Neutrophil (primary cell): Measurements from ENCODE around the gene LRRC63.

Source experiments
- H3K27ac ChIP-seq: fragments of 200-600 bp; sonication (generic); 2 replicates; pipeline ENCODE4 v1.5.1; 2016; ENCODE audit warnings: mild to moderate bottlenecking, moderate library complexity
- H3K27me3 ChIP-seq: fragments of 200-600 bp; sonication (generic); 2 replicates; pipeline ENCODE4 v1.6.0; 2016; ENCODE audit warnings: mild to moderate bottlenecking
- H3K36me3 ChIP-seq: fragments of 200-600 bp; sonication (generic); 2 replicates; pipeline ENCODE4 v1.5.1; 2017
- H3K4me1 ChIP-seq, 2 experiments: fragments of 200-600 bp in 1 of 2; sonication (generic) in 1 of 2; 1 replicate in 1 of 2; 2 replicates in 1 of 2; pipeline versions ENCODE4 v1.5.1 to v1.6.1; 2013 to 2016; ENCODE audit warnings: low read depth in 1 of 2, low read length in 1 of 2, mild to moderate bottlenecking in 1 of 2, moderate library complexity in 1 of 2; ENCODE audit not compliant: control insufficient read depth in 1 of 2, insufficient read depth in 1 of 2
- H3K4me3 ChIP-seq, 2 experiments: fragments of 200-600 bp in 1 of 2; sonication (generic) in 1 of 2; 1 replicate in 1 of 2; 2 replicates in 1 of 2; pipeline ENCODE4 v1.5.1; 2013 to 2016; ENCODE audit warnings: low read depth in 1 of 2, low read length in 1 of 2, mild to moderate bottlenecking in 1 of 2, moderate library complexity in 1 of 2
- H3K9me3 ChIP-seq: fragments of 200-600 bp; sonication (generic); 2 replicates; pipeline ENCODE4 v1.5.1; 2016
- CTCF ChIP-seq: fragments of 200-600 bp; sonication (generic); IDR thresholded peaks from 2 replicates; pipeline ENCODE4 v1.5.1; 2016; ENCODE audit warnings: antibody characterized with exemption

LRRC63 gene

GRCh38 chr13:46181377-46181839 is 30.3 kb upstream of the LRRC63 start:
- no peak for TF ChIP-seq CTCF
- Histone ChIP-seq H3K27ac (peak overlapping the region; percentile 97), H3K4me1 (peaks cover 45 to 62% of the 10 kb centered on the region in 2 experiments), H3K9me3 (no peaks in the 10 kb centered on the region), H3K36me3 (peaks cover 15% of the 10 kb centered on the region), H3K4me3 (peak overlapping the region; percentile 85 to 92), H3K27me3 (no peaks in the 10 kb centered on the region)

GRCh38 chr13:46181840-46182490 is 29.8 kb upstream of the LRRC63 start, which contains the start of gene LCP1:
TSS of gene LCP1 (minus strand) at chr13:46182177. CDS start at chr13:46159662, 22,515 bp downstream.
- peaks cover 39 to 57% of the 10 kb centered on the region in 2 experiments for H3K4me1 ChIP-seq
- H3K27ac ChIP-seq: peak within 1 kb of the TSS; percentile 97
- peak within 1 kb of the TSS; percentile 85 to 92 for H3K4me3 ChIP-seq
- no peaks in the 10 kb centered on the region for H3K27me3 ChIP-seq
- H3K36me3 ChIP-seq: peaks cover 14% of the 10 kb centered on the region
- H3K9me3 ChIP-seq: no peaks in the 10 kb centered on the region
- peak; percentile 30 for TF ChIP-seq CTCF

GRCh38 chr13:46182491-46182877 is 29.2 kb upstream of the LRRC63 start:
- H3K9me3 ChIP-seq: no peaks in the 10 kb centered on the region
- peaks cover 38 to 53% of the 10 kb centered on the region in 2 experiments for H3K4me1 ChIP-seq
- no peaks in the 10 kb centered on the region for H3K27me3 ChIP-seq
- peaks cover 9% of the 10 kb centered on the region for H3K36me3 ChIP-seq
- no peak for TF ChIP-seq CTCF
- peak overlapping the region; percentile 97 for H3K27ac ChIP-seq
- peak overlapping the region; percentile 85 to 92 for H3K4me3 ChIP-seq

GRCh38 chr13:46183018-46183946 is 28.4 kb upstream of the LRRC63 start:
- Histone ChIP-seq H3K27me3 (no peaks in the 10 kb centered on the region), H3K27ac (peak overlapping the region; percentile 97), H3K9me3 (no peaks in the 10 kb centered on the region), H3K36me3 (peaks cover 3% of the 10 kb centered on the region), H3K4me1 (peaks cover 33 to 45% of the 10 kb centered on the region in 2 experiments), H3K4me3 (peak overlapping the region; percentile 85 to 92)
- TF ChIP-seq CTCF: no peak

- TF ChIP-seq CTCF: peak; percentile 86
- Histone ChIP-seq H3K27me3 (no peaks in the 10 kb centered on the region), H3K4me3 (peak overlapping the region; percentile 24 to 85), H3K27ac (peak overlapping the region; percentile 97), H3K4me1 (peaks cover 33 to 35% of the 10 kb centered on the region in 2 experiments), H3K9me3 (no peaks in the 10 kb centered on the region), H3K36me3 (no peaks in the 10 kb centered on the region)
Measured at GRCh38 chr13:46184277-46184699, 27.4 kb upstream of the LRRC63 start.
